ENCODE results near the gene FUT8. TPM values are rescaled to one million over a fixed set of nuclear protein-coding genes. Genes with fewer than 3 reads are reported as not detected.

FUT8 gene
- total RNA-seq, 1 donor from 2014 or later, result 12.9 TPM

GRCh38 chr14:65788876-65789275 is 376.3 kb downstream of the FUT8 start:
- intact Hi-C loops (cut with DNase I), result no loop called here
- no peak for TF ChIP-seq CTCF (IDR thresholded peaks at IDR 0.05)
- Histone ChIP-seq H3K27ac (no peak overlapping the region), H3K4me3 (no peak overlapping the region), H3K27me3 (no peaks in the 10 kb centered on the region), H3K9me3 (no peaks in the 10 kb centered on the region), H3K4me1 (no peaks in the 10 kb centered on the region), H3K36me3 (no peaks in the 10 kb centered on the region)
- no peak for DNase-seq (ENCODE audit: low spot score in 2 of 2)

- intact Hi-C loops (cut with DNase I), result no loop called here
- Histone ChIP-seq H3K27ac (no peak overlapping the region), H3K9me3 (no peaks in the 10 kb centered on the region), H3K27me3 (no peaks in the 10 kb centered on the region), H3K36me3 (no peaks in the 10 kb centered on the region), H3K4me3 (no peak overlapping the region), H3K4me1 (no peaks in the 10 kb centered on the region)
- no peak for DNase-seq (ENCODE audit: low spot score in 2 of 2)
- TF ChIP-seq CTCF (IDR thresholded peaks at IDR 0.05), result no peak
Measured at GRCh38 chr14:65789363-65789762, 376.8 kb downstream of the FUT8 start.

GRCh38 chr14:65790172-65790815 is 377.8 kb downstream of the FUT8 start:
- Histone ChIP-seq H3K9me3 (no peaks in the 10 kb centered on the region), H3K36me3 (no peaks in the 10 kb centered on the region), H3K4me3 (no peak overlapping the region), H3K27ac (no peak overlapping the region), H3K4me1 (no peaks in the 10 kb centered on the region), H3K27me3 (no peaks in the 10 kb centered on the region)
- DNase-seq (ENCODE audit: low spot score in 2 of 2), result no peak
- no peak for TF ChIP-seq CTCF (IDR thresholded peaks at IDR 0.05)
- intact Hi-C loops (cut with DNase I), result no loop called here

GRCh38 chr14:65791191-65791981 is 378.9 kb downstream of the FUT8 start:
- intact Hi-C loops (cut with DNase I), result no loop called here
- Histone ChIP-seq H3K4me1 (no peaks in the 10 kb centered on the region), H3K36me3 (no peaks in the 10 kb centered on the region), H3K4me3 (no peak overlapping the region), H3K9me3 (no peaks in the 10 kb centered on the region), H3K27me3 (no peaks in the 10 kb centered on the region), H3K27ac (no peak overlapping the region)
- no peak for TF ChIP-seq CTCF (IDR thresholded peaks at IDR 0.05)
- no peak for DNase-seq (ENCODE audit: low spot score in 2 of 2)

GRCh38 chr14:65792208-65792905 is 379.8 kb downstream of the FUT8 start:
- no peaks in the 10 kb centered on the region for H3K9me3 ChIP-seq
- no peak for TF ChIP-seq CTCF (IDR thresholded peaks at IDR 0.05)
- H3K36me3 ChIP-seq, result no peaks in the 10 kb centered on the region
- no peak for DNase-seq (ENCODE audit: low spot score in 2 of 2)
- H3K4me1 ChIP-seq, result no peaks in the 10 kb centered on the region
- intact Hi-C loops (cut with DNase I), result no loop called here
- no peak overlapping the region for H3K4me3 ChIP-seq
- no peaks in the 10 kb centered on the region for H3K27me3 ChIP-seq
- H3K27ac ChIP-seq, result no peak overlapping the region
